K562 (cell line): ENCODE measurements around the gene RUNX1. TPM values are rescaled to one million over a fixed set of nuclear protein-coding genes. Genes with fewer than 3 reads are reported as not detected.
A peak's percentile ranks its signal among the peaks of the same experiment; 100 is the strongest.

Experiments
- ATF1 ChIP-seq, 2 experiments: fragments of 450-650 bp in 1 of 2; IDR thresholded peaks; 2 replicates each; pipeline ENCODE4 v1.6.1; 2016; ENCODE audit warnings: missing compliant biosample characterization in 1 of 2, missing genetic modification characterization in 1 of 2
- CBFA2T3 ChIP-seq: fragments of 450-650 bp; IDR thresholded peaks from 2 replicates; pipeline ENCODE4 v1.6.1; 2017
- CHD2 ChIP-seq: IDR thresholded peaks from 2 replicates; pipeline ENCODE4 v1.6.1; 2011; ENCODE audit warnings: low read depth, low read length
- EZH2 ChIP-seq: IDR thresholded peaks from 2 replicates; pipeline ENCODE4 v1.6.1; 2012; ENCODE audit warnings: low read depth, mild to moderate bottlenecking, inconsistent platforms, low read length, borderline replicate concordance
- KLF16 ChIP-seq: IDR thresholded peaks from 2 replicates; pipeline ENCODE4 v1.6.1; 2016; ENCODE audit warnings: antibody characterized with exemption
- MAFG ChIP-seq: fragments of 450-650 bp; conservative IDR thresholded peaks from 2 replicates; pipeline ENCODE4 v1.6.1; 2016; ENCODE audit warnings: missing genetic modification characterization, missing compliant biosample characterization
- MECOM ChIP-seq: fragments of 250-450 bp; sonication (Bioruptor Pico); IDR thresholded peaks from 2 replicates; pipeline ENCODE4 v1.8.0; 2022; ENCODE audit warnings: inconsistent platforms
- MXI1 ChIP-seq: IDR thresholded peaks from 2 replicates; pipeline ENCODE4 v1.6.1; 2011; ENCODE audit warnings: low read depth, mild to moderate bottlenecking, improper control_type of control experiment, low read length
- NEUROD1 ChIP-seq: fragments of 150-350 bp; IDR thresholded peaks from 2 replicates; pipeline ENCODE4 v1.6.1; 2014; ENCODE audit warnings: borderline replicate concordance, low read length, low read depth; ENCODE audit not compliant: partially characterized antibody
- NR2F6 ChIP-seq: fragments of 450-650 bp; formaldehyde crosslinking; IDR thresholded peaks from 2 replicates; pipeline ENCODE4 v1.4.0; 2020; ENCODE audit warnings: mild to moderate bottlenecking
- RBM34 ChIP-seq: fragments of 200-400 bp; formaldehyde crosslinking; IDR thresholded peaks from 2 replicates; pipeline ENCODE4 v1.6.1; 2018; ENCODE audit warnings: low read length, borderline replicate concordance; ENCODE audit not compliant: insufficient read depth
- SIN3A ChIP-seq, 2 experiments: fragments of 150-350 bp in 1 of 2; IDR thresholded peaks; 2 replicates each; pipeline ENCODE4 v1.6.1; 2011 to 2016; ENCODE audit warnings: borderline replicate concordance in 2 of 2, low read depth in 2 of 2, low read length in 2 of 2, mild to moderate bottlenecking in 2 of 2, moderate library complexity in 2 of 2; ENCODE audit not compliant: control insufficient read depth in 1 of 2
- SMAD1 ChIP-seq: fragments of 150-350 bp; IDR thresholded peaks from 2 replicates; pipeline ENCODE4 v1.6.1; 2014; ENCODE audit warnings: low read length, low read depth; ENCODE audit not compliant: partially characterized antibody
- SMAD4 ChIP-seq: fragments of 250-450 bp; sonication (Bioruptor Pico); conservative IDR thresholded peaks from 2 replicates; pipeline ENCODE4 v1.8.0; 2021; ENCODE audit warnings: inconsistent platforms, mild to moderate bottlenecking, moderate library complexity
- SNIP1 ChIP-seq: fragments of 450-650 bp; IDR thresholded peaks from 2 replicates; pipeline ENCODE4 v1.7.1; 2017; ENCODE audit warnings: low read depth, mild to moderate bottlenecking
- SUPT5H ChIP-seq: fragments of 450-650 bp; IDR thresholded peaks from 2 replicates; pipeline ENCODE4 v1.6.1; 2016
- ZNF766 ChIP-seq: fragments of 200-800 bp; sonication (Bioruptor generic); conservative IDR thresholded peaks from 2 replicates; pipeline ENCODE4 v1.6.1; 2016; ENCODE audit warnings: missing genetic modification characterization, missing compliant biosample characterization
- polyA plus RNA-seq, 8 experiments: library from polyadenylated mRNA; depleted of rRNA in 4 of 8; stranded (reverse) in 5 of 8; unstranded in 3 of 8; fragments of >200 nt; fragmentation: Nextera tagmentation in 2 of 8; fragmentation: Illumina TruSeq in 1 of 8; extraction: Ambion mirVana in 2 of 8; extraction: Trizol in 1 of 8; gene quantifications; 2 replicates each; pipeline versions ENCODE4 v1.2.1 to v1.2.3, GENCODE V29; 2011 to 2014; ENCODE audit warnings: inconsistent platforms in 1 of 8, missing spikeins in 1 of 8
- total RNA-seq, 7 experiments: library from RNA; depleted of rRNA in 6 of 7; stranded (reverse); fragments of >200 nt in 6 of 7; fragmentation: Illumina TruSeq in 2 of 7; extraction: Trizol in 2 of 7; gene quantifications; 2 replicates each; pipeline versions ENCODE4 v1.2.1 to v1.2.3, GENCODE V29; 2011 to 2021; ENCODE audit warnings: low replicate concordance in 1 of 7
- TF ChIP-seq, protein P1 (sequence below), 2 experiments: IDR thresholded peaks; 2 replicates each; pipeline ENCODE4 v1.6.1; 2011; ENCODE audit warnings: borderline replicate concordance in 1 of 2, control low read depth in 1 of 2, low read depth in 1 of 2, low read length in 1 of 2, mild to moderate bottlenecking in 1 of 2, mixed read lengths in 1 of 2, moderate library complexity in 1 of 2; ENCODE audit not compliant: insufficient read depth in 1 of 2, insufficient read length in 1 of 2, poor library complexity in 1 of 2, severe bottlenecking in 1 of 2; ENCODE audit errors: extremely low read depth in 1 of 2
- TF ChIP-seq, protein P2 (sequence below), 2 experiments: fragments of 250-450 bp in 1 of 2; fragments of 450-650 bp in 1 of 2; sonication (Bioruptor Pico) in 1 of 2; IDR thresholded peaks; 2 replicates each; pipeline versions ENCODE4 v1.6.1 to v1.8.0; 2016 to 2021; ENCODE audit warnings: mild to moderate bottlenecking in 2 of 2, moderate library complexity in 2 of 2, missing compliant biosample characterization in 1 of 2, missing genetic modification characterization in 1 of 2
- TF ChIP-seq, protein P3 (sequence below): sonication (generic); formaldehyde crosslinking; IDR thresholded peaks from 2 replicates; pipeline ENCODE4 v1.8.1; 2023; ENCODE audit warnings: mild to moderate bottlenecking, missing genetic modification reagents
- TF ChIP-seq, protein P4 (sequence below): sonication (generic); formaldehyde crosslinking; IDR thresholded peaks from 2 replicates; pipeline ENCODE4 v1.8.0; 2022; ENCODE audit warnings: mild to moderate bottlenecking, missing genetic modification reagents

The RUNX1 gene
- total and polyA plus RNA-seq, 9 of the 15 experiments (the other 6 are each of a cell fraction or from before 2014, with no cell fraction given), result 2.2 to 68.6 (median 17.8) TPM

DNA sequence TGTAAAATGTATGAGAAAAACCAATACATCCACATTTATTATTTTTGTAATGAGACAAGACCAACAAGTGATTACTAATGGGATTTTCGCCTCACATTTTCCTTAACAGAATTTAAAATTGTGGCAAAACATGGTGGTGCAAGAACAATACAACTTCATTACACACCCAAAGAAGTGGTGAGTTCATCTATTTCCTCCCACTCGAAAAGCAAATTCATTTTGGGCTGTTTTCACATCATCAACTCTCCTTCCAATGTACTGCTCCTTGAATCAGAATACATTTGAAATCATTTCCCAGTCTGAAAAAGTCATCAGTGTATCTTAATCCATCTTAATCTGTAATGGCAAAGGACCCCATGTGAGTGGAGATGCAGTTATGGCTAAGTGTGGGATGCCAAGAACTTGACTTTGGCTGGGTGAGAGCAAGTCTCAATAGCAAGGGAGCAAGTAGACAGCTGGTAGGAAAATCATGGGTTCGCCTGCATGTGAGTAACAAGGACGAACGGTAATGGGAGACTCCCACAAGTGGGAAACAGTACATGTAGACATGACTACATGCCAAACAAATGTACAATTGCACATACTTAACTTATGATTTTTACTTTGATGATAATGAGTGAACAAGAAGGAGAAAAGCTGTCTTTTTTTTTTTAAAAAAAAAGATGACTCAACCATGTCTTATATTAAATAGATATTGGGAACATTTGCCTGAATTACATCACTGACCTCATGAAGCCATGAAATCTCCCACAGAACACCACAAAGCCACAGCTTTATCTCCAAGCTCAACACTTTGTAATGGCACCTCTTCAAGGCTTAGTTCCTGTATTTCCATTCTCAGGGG is 46.0 kb downstream of the RUNX1 start (continued):
- TF ChIP-seq, protein P1, sequence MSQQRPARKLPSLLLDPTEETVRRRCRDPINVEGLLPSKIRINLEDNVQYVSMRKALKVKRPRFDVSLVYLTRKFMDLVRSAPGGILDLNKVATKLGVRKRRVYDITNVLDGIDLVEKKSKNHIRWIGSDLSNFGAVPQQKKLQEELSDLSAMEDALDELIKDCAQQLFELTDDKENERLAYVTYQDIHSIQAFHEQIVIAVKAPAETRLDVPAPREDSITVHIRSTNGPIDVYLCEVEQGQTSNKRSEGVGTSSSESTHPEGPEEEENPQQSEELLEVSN (IDR thresholded peaks at IDR 0.05; ENCODE audit: borderline replicate concordance in 1 of 2, extremely low read depth in 1 of 2, insufficient read depth in 1 of 2, insufficient read length in 1 of 2, low read depth in 1 of 2, low read length in 1 of 2, poor library complexity in 1 of 2, severe bottlenecking in 1 of 2), result no peak
- TF ChIP-seq MXI1 (no peak), SNIP1 (no peak), MAFG (tag) (no peak), NEUROD1 (no peak), SMAD1 (no peak), SUPT5H (no peak), SIN3A (IDR thresholded peaks at IDR 0.05; ENCODE audit: borderline replicate concordance in 2 of 2, control insufficient read depth in 1 of 2, low read depth in 2 of 2, low read length in 2 of 2) (no peak), ATF1 (CRISPR knock-in tag; IDR thresholded peaks at IDR 0.05) (no peak), ATF1 (tag; IDR thresholded peaks at IDR 0.05) (0 out of 2 replicates have a peak, but pooled peaks have one; percentile 8), CBFA2T3 (peak; percentile 41; the same call in 1 of the 2 replicates), NR2F6 (no peak), SMAD4 (CRISPR knock-in tag) (no peak), RBM34 (no peak), CHD2 (no peak), MECOM (CRISPR knock-in tag) (no peak), EZH2 (no peak), KLF16 (no peak), ZNF766 (peak; percentile 72; the same call in 1 of the 2 replicates)
- TF ChIP-seq, protein P2, sequence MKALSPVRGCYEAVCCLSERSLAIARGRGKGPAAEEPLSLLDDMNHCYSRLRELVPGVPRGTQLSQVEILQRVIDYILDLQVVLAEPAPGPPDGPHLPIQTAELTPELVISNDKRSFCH (CRISPR knock-in tag; IDR thresholded peaks at IDR 0.05), result no peak
- TF ChIP-seq, protein P2 (tag; IDR thresholded peaks at IDR 0.05), result peak; percentile 34
- TF ChIP-seq, protein P3, sequence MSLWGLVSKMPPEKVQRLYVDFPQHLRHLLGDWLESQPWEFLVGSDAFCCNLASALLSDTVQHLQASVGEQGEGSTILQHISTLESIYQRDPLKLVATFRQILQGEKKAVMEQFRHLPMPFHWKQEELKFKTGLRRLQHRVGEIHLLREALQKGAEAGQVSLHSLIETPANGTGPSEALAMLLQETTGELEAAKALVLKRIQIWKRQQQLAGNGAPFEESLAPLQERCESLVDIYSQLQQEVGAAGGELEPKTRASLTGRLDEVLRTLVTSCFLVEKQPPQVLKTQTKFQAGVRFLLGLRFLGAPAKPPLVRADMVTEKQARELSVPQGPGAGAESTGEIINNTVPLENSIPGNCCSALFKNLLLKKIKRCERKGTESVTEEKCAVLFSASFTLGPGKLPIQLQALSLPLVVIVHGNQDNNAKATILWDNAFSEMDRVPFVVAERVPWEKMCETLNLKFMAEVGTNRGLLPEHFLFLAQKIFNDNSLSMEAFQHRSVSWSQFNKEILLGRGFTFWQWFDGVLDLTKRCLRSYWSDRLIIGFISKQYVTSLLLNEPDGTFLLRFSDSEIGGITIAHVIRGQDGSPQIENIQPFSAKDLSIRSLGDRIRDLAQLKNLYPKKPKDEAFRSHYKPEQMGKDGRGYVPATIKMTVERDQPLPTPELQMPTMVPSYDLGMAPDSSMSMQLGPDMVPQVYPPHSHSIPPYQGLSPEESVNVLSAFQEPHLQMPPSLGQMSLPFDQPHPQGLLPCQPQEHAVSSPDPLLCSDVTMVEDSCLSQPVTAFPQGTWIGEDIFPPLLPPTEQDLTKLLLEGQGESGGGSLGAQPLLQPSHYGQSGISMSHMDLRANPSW (CRISPR knock-in tag), result no peak
- TF ChIP-seq, protein P4, sequence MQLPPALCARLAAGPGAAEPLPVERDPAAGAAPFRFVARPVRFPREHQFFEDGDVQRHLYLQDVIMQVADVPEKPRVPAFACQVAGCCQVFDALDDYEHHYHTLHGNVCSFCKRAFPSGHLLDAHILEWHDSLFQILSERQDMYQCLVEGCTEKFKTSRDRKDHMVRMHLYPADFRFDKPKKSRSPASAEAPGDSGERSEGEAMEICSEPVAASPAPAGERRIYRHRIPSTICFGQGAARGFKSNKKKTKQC, result no peak
